ENCODE results near the gene PDE4A. TPM values are rescaled to one million over a fixed set of nuclear protein-coding genes. Genes with fewer than 3 reads are reported as not detected.
A peak's percentile ranks its signal among the peaks of the same experiment; 100 is the strongest.

PDE4A gene
- total and polyA plus RNA-seq, 8 donors = 2.3 to 30.7 (median 10.0) TPM

DNA sequence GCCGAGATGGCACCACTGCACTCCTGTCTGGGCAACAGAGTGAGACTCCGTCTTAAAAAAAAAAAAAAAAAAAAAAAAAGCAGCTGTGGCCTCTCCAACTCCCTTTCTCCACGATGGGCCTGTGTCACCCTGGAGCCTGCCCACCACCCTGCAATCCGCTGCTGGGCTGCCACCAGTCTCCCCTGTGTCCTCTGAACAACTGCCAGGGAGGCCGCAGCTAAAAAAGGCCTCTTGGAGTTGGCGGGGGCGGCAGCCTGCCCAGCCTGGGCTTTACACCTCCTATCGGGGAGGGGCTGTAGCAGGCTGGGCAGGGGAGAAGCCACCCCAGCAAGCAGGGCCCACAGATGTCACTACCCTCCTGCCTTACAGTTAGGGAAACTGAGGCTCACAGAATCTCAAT, 20.5 kb upstream of the PDE4A start:
- Histone ChIP-seq H3K9me3 (no peaks in the 10 kb centered on the region), H3K4me1 (peaks cover 33 to 65% (median 47%) of the 10 kb centered on the region in 4 donors), H3K27ac (no peak overlapping the region), H3K36me3 (peaks cover 9 to 41% (median 30%) of the 10 kb centered on the region in 4 donors), H3K27me3 (peaks cover 0 to 8% (median 7%) of the 10 kb centered on the region in 3 donors), H3K4me3 (no peak overlapping the region)
- DNase-seq = no peak
- WGBS, 5 donors = 84 to 93% (median 90%) methylated on average over 6 to 8 of the region's 8 CpGs
- intact Hi-C loops (cut with DNase I; ENCODE audit: low total_unique reads) = loop anchor here (10.0 kb wide), 1 partner anchor 465 kb away; the partner anchor contains the start of gene OLFM2
- TF ChIP-seq, protein P1, sequence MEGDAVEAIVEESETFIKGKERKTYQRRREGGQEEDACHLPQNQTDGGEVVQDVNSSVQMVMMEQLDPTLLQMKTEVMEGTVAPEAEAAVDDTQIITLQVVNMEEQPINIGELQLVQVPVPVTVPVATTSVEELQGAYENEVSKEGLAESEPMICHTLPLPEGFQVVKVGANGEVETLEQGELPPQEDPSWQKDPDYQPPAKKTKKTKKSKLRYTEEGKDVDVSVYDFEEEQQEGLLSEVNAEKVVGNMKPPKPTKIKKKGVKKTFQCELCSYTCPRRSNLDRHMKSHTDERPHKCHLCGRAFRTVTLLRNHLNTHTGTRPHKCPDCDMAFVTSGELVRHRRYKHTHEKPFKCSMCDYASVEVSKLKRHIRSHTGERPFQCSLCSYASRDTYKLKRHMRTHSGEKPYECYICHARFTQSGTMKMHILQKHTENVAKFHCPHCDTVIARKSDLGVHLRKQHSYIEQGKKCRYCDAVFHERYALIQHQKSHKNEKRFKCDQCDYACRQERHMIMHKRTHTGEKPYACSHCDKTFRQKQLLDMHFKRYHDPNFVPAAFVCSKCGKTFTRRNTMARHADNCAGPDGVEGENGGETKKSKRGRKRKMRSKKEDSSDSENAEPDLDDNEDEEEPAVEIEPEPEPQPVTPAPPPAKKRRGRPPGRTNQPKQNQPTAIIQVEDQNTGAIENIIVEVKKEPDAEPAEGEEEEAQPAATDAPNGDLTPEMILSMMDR (IDR thresholded peaks at IDR 0.05) = no peak
- TF ChIP-seq EP300 (IDR thresholded peaks at IDR 0.05) (no peak), POLR2A (IDR thresholded peaks at IDR 0.05) (no peak), POLR2AphosphoS5 (IDR thresholded peaks at IDR 0.05) (no peak)

- H3K9me3 ChIP-seq = no peaks in the 10 kb centered on the region
- WGBS, 5 donors = 0 to 1% (median 1%) methylated on average over 15 of the region's 15 CpGs
- peak overlapping the region; percentile 83 to 97 (median 88) for H3K4me3 ChIP-seq
- peaks cover 0 to 17% (median 8%) of the 10 kb centered on the region in 4 donors for H3K36me3 ChIP-seq
- intact Hi-C loops (cut with DNase I; ENCODE audit: low total_unique reads) = no loop called here
- peaks cover 0 to 33% (median 23%) of the 10 kb centered on the region in 3 donors for H3K27me3 ChIP-seq
- H3K27ac ChIP-seq = peak overlapping the region in 4 of 5 donors; percentile 85 to 89 (median 88)
- TF ChIP-seq POLR2A (IDR thresholded peaks at IDR 0.05) = no peak
- TF ChIP-seq POLR2AphosphoS5 (IDR thresholded peaks at IDR 0.05) = peak in 2 of 3 donors; percentile 27 to 52
- H3K4me1 ChIP-seq = peaks cover 35 to 82% (median 54%) of the 10 kb centered on the region in 4 donors
- DNase-seq = peak in 1 of 2 donors; percentile 71
Observed at GRCh38 chr19:10402441-10403038, 17.8 kb upstream of the PDE4A start.

DNA sequence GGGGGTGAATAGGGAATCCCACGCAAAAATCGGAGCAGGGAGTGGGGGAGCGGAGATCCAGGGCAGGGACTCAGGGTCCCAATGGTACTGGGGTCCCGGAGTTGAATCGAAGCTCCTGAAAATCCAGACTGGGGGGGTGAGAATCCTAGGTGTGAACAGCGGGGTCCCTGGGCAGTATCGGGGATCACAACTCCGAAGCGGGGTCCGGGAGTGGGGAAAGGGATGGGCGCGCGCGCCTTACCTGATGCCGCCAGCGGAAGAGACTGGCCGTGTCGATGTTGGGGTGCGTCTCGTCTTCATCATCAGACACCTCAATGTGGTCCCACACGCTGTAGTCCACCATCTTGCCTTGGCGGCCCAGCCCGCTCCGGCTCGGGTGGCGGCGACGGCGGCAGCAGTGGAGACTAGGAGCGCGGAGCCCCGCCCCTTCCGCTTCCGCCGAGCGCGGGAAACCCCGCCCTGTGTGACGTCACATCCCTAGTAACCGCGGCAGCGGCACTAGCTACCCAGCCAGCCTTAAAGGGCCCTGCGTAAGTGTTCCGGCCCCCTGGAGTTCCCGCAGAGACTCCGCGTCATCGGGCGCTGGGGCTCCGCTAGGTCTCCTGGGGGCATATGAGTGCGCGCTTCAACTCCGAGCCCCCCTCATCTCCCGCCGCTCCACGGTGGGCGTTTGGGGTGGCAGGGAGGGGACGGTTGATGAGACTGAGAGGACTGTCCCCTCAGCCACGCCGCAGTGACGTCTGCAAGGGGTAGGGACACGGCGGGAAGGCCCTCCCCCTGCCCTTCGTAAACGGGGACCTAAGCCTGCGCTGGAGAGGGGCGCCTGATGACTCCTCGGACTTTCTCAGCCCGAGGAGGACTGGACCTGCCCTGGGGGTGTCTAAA, 17.0 kb upstream of the PDE4A start, which contains the start of gene CDC37:
Gene CDC37 (minus strand): TSS at position 406 of the 885 bp plus-strand sequence. CDS start 63 bp downstream, at position 343.
- TF ChIP-seq POLR2A (IDR thresholded peaks at IDR 0.05) (peak in 1 of 4 donors; percentile 24), POLR2AphosphoS5 (IDR thresholded peaks at IDR 0.05) (peak; percentile 75 to 96 (median 95)), EP300 (IDR thresholded peaks at IDR 0.05) (peak; percentile 7)
- TF ChIP-seq, protein P1 (IDR thresholded peaks at IDR 0.05) = no peak
- WGBS, 5 donors = 0 to 1% (median 0%) methylated on average over 34 to 69 of the region's 69 CpGs
- H3K9me3 ChIP-seq = no peaks in the 10 kb centered on the region
- DNase-seq = peak; percentile 99
- H3K27me3 ChIP-seq = peaks cover 0 to 40% (median 30%) of the 10 kb centered on the region in 3 donors
- peaks cover 35 to 83% (median 54%) of the 10 kb centered on the region in 4 donors for H3K4me1 ChIP-seq
- H3K27ac ChIP-seq = peak within 1 kb of the TSS; percentile 77 to 89 (median 87)
- peaks cover 0 to 12% (median 4%) of the 10 kb centered on the region in 4 donors for H3K36me3 ChIP-seq
- intact Hi-C loops (cut with DNase I; ENCODE audit: low total_unique reads) = no loop called here
- H3K4me3 ChIP-seq = peak within 1 kb of the TSS; percentile 83 to 97 (median 88)

- no peaks in the 10 kb centered on the region for H3K9me3 ChIP-seq
- intact Hi-C loops (cut with DNase I; ENCODE audit: low total_unique reads) = no loop called here
- peak in 1 of 2 donors; percentile 35 for DNase-seq
- H3K27me3 ChIP-seq = peaks cover 0 to 57% (median 35%) of the 10 kb centered on the region in 3 donors
- peak overlapping the region; percentile 83 to 97 (median 88) for H3K4me3 ChIP-seq
- TF ChIP-seq EP300 (IDR thresholded peaks at IDR 0.05) = no peak
- TF ChIP-seq POLR2A (IDR thresholded peaks at IDR 0.05) = no peak
- TF ChIP-seq, protein P1 (IDR thresholded peaks at IDR 0.05) = no peak
- TF ChIP-seq POLR2AphosphoS5 (IDR thresholded peaks at IDR 0.05) = no peak
- WGBS, 5 donors = 6 to 7% (median 6%) methylated on average over 37 to 43 of the region's 43 CpGs
- H3K36me3 ChIP-seq = peaks cover 0 to under 1% (median 0%) of the 10 kb centered on the region in 4 donors
- peak overlapping the region in 3 of 5 donors; percentile 4 to 89 (median 87) for H3K27ac ChIP-seq
- H3K4me1 ChIP-seq = peaks cover 32 to 72% (median 47%) of the 10 kb centered on the region in 4 donors
Observed at GRCh38 chr19:10404888-10405820, 15.2 kb upstream of the PDE4A start.
